ENCODE measurements around the gene PGK1. TPM values are rescaled to one million over a fixed set of nuclear protein-coding genes. Genes with fewer than 3 reads are reported as not detected.

PGK1 gene
- total and polyA plus RNA-seq, 9 of the 15 experiments (the other 6 are each of a cell fraction or from before 2014, with no cell fraction given), result 199 to 1,378 (median 378) TPM

GRCh38 chrX:78139160-78140123 lies 35.4 kb downstream of the PGK1 start, which contains the start of gene TAF9B (continued):
- TF ChIP-seq MGA (IDR thresholded peaks at IDR 0.05) (0 out of 2 replicates have a peak, but pooled peaks have one; percentile 15), NEUROD1 (IDR thresholded peaks at IDR 0.05; ENCODE audit: borderline replicate concordance, low read depth, low read length, partially characterized antibody) (no peak), BCOR (IDR thresholded peaks at IDR 0.05) (no peak), PHF8 (IDR thresholded peaks at IDR 0.05; ENCODE audit: borderline replicate concordance, low read length) (peak; percentile 72; the same call in 1 of the 2 replicates), POLR2H (tag; IDR thresholded peaks at IDR 0.05; ENCODE audit: low read depth) (peak; percentile 63), VEZF1 (CRISPR knock-in tag; IDR thresholded peaks at IDR 0.05) (peak; percentile 67), RBFOX2 (IDR thresholded peaks at IDR 0.05; ENCODE audit: low read depth, low read length) (peak; percentile 93), FOXK2 (conservative IDR thresholded peaks at IDR 0.05 in 1 of 2, IDR thresholded peaks at IDR 0.05 in 1 of 2; ENCODE audit: low read depth in 2 of 2) (peak in 1 of 2 experiments; percentile 23; a peak in 1 of 4 replicates), SIX5 (IDR thresholded peaks at IDR 0.05; ENCODE audit: borderline replicate concordance in 1 of 2, insufficient read depth in 1 of 2, low read depth in 1 of 2, low read length in 2 of 2) (no peak), POLR2G (IDR thresholded peaks at IDR 0.05; ENCODE audit: low read depth, low read length) (peak; percentile 90), ZZZ3 (IDR thresholded peaks at IDR 0.05) (no peak)

Measured in K562 (cell line).